Stomach (tissue), 19 donors: Measurements from ENCODE around the gene RAB5IF. TPM values are rescaled to one million over a fixed set of nuclear protein-coding genes. Genes with fewer than 3 reads are reported as not detected.
A peak's percentile ranks its signal among the peaks of the same experiment; 100 is the strongest.
"Not testable (repeated sequence)": the region's sequence is repeated elsewhere in the genome, so short reads cannot be mapped to it uniquely, and the experiment has no call there.

Experiments used
- DNase-seq, 2 donors: peaks; one replicate each; pipeline versions ENCODE4 v3.0.0 to v3.0.0-alpha.2; 2013 to 2019
- H3K27ac ChIP-seq, 5 donors: fragments of 200-600 bp in 4 of 5; sonication (generic) in 4 of 5; one replicate each; pipeline ENCODE4 v1.5.1; 2013 to 2019; ENCODE audit warnings: mild to moderate bottlenecking in 1 of 5, moderate library complexity in 1 of 5
- H3K27me3 ChIP-seq, 3 donors: fragments of 200-600 bp; sonication (generic); one replicate each; pipeline ENCODE4 v1.5.1; 2017 to 2019; ENCODE audit warnings: mixed run types in 1 of 3
- H3K36me3 ChIP-seq, 4 donors: fragments of 200-600 bp; sonication (generic); 1 replicate in 3 of 4; 2 replicates in 1 of 4; pipeline ENCODE4 v1.5.1; 2016 to 2019
- H3K4me1 ChIP-seq, 4 donors: fragments of 200-600 bp; sonication (generic); one replicate each; pipeline ENCODE4 v1.5.1; 2016 to 2019
- H3K4me3 ChIP-seq, 4 donors: fragments of 200-600 bp; sonication (generic) in 3 of 4; one replicate each; pipeline ENCODE4 v1.5.1; 2016 to 2019; ENCODE audit warnings: mild to moderate bottlenecking in 1 of 4
- H3K9me3 ChIP-seq, 4 donors: fragments of 200-600 bp; sonication (generic); one replicate each; pipeline ENCODE4 v1.5.1; 2016 to 2019
- EP300 ChIP-seq: sonication (generic); formaldehyde crosslinking; IDR thresholded peaks from one replicate; pipeline ENCODE4 v1.6.1; 2017; ENCODE audit warnings: antibody characterized with exemption
- POLR2A ChIP-seq, 4 donors: fragments of 450-650 bp; IDR thresholded peaks; one replicate each; pipeline ENCODE4 v1.6.1; 2016; ENCODE audit warnings: antibody characterized with exemption in 4 of 4, control low read depth in 2 of 4, mild to moderate bottlenecking in 1 of 4, moderate library complexity in 1 of 4
- POLR2AphosphoS5 ChIP-seq, 3 donors: sonication (generic); formaldehyde crosslinking; IDR thresholded peaks; one replicate each; pipeline ENCODE4 v1.6.1; 2016; ENCODE audit warnings: antibody characterized with exemption in 3 of 3
- WGBS, 5 donors: extraction: QIAGEN DNeasy Blood & Tissue Kit in 3 of 5; methylation state at CpG; one replicate each; pipeline versions ENCODE4 v1.1.5 to v1.1.7; 2013 to 2018; 5-methylcytosine and 5-hydroxymethylcytosine counted together
- intact Hi-C: fragments of 100-400 bp; cut with DNase I; formaldehyde crosslinking; loops from one replicate; pipeline ENCODE4 v1.15.1; 2023; ENCODE audit warnings: low total_unique reads
- long read RNA-seq, 10 donors: transcript quantifications; one replicate each; lab custom pipeline, GENCODE V29; 2026
- polyA plus RNA-seq, 3 donors: library from polyadenylated mRNA; stranded (reverse); fragments of 200-250 nt; gene quantifications; one replicate each; pipeline ENCODE4 v1.2.3, GENCODE V29; 2013
- total RNA-seq, 5 donors: library from RNA; depleted of rRNA; stranded (reverse); fragments of >200 nt; gene quantifications; one replicate each; pipeline versions ENCODE4 v1.1.0 to v1.2.3, GENCODE V29; 2014 to 2016
- TF ChIP-seq, protein P1 (sequence below), 7 experiments: fragments of 450-650 bp in 4 of 7; fragments of 200-600 bp in 3 of 7; sonication (generic) in 3 of 7; IDR thresholded peaks; one replicate each; pipeline ENCODE4 v1.5.1; 2016 to 2019; ENCODE audit warnings: antibody characterized with exemption in 7 of 7, control low read depth in 2 of 7, mild to moderate bottlenecking in 1 of 7
- donor health status: healthy with polysubstance abuse.
- donor health status: Bipolar disorder and iron deficiency.
- donor health status: healthy.

RAB5IF gene
- total RNA-seq (100 to 1,000 TPM in 2 of 5 donors, 10 to 100 TPM in 3; 35.0 to 136 (median 96.4) TPM), polyA plus RNA-seq (100 to 1,000 TPM in 1 of 3 donors, 10 to 100 TPM in 2; 76.8 to 113 (median 84.6) TPM)
- long read RNA-seq, donor 1, transcript RAB5IF-202 (4 exons, 1,114 nt), result major isoform, 10 of 16 reads
- long read RNA-seq, donor 1, partial matches to known transcripts, result 5 of 16 reads
- long read RNA-seq, donor 1, other reads (novel, unspliced or antisense), result 0 of 16 reads
- long read RNA-seq, donor 2, transcript RAB5IF-202 (4 exons, 1,114 nt), result major isoform, 26 of 29 reads
- long read RNA-seq, donor 2, partial matches to known transcripts, result 0 of 29 reads
- long read RNA-seq, donor 2, other reads (novel, unspliced or antisense), result 0 of 29 reads
- long read RNA-seq, donor 3, transcript RAB5IF-202 (4 exons, 1,114 nt), result major isoform, 11 of 11 reads
- long read RNA-seq, donor 3, partial matches to known transcripts, result 0 of 11 reads
- long read RNA-seq, donor 3, other reads (novel, unspliced or antisense), result 0 of 11 reads
- long read RNA-seq, donor 4, partial matches to known transcripts, result 0 of 3 reads
- long read RNA-seq, donor 4, other reads (novel, unspliced or antisense), result 0 of 3 reads
- long read RNA-seq, donor 5, transcript RAB5IF-202 (4 exons, 1,114 nt), result major isoform, 22 of 25 reads
- long read RNA-seq, donor 5, partial matches to known transcripts, result 0 of 25 reads
- long read RNA-seq, donor 5, other reads (novel, unspliced or antisense), result 0 of 25 reads
- long read RNA-seq, donor 6, transcript RAB5IF-202 (4 exons, 1,114 nt), result major isoform, 62 of 72 reads
- long read RNA-seq, donor 6, partial matches to known transcripts, result 5 of 72 reads
- long read RNA-seq, donor 6, other reads (novel, unspliced or antisense), result 0 of 72 reads
- long read RNA-seq, donor 7, transcript RAB5IF-202 (4 exons, 1,114 nt), result major isoform, 32 of 54 reads
- long read RNA-seq, donor 7, partial matches to known transcripts, result 14 of 54 reads
- long read RNA-seq, donor 7, other reads (novel, unspliced or antisense), result 0 of 54 reads
- long read RNA-seq, donor 8, transcript RAB5IF-202 (4 exons, 1,114 nt), result major isoform, 31 of 33 reads
- long read RNA-seq, donor 8, partial matches to known transcripts, result 0 of 33 reads
- long read RNA-seq, donor 8, other reads (novel, unspliced or antisense), result 0 of 33 reads
- long read RNA-seq, donor 9, transcript RAB5IF-202 (4 exons, 1,114 nt), result major isoform, 29 of 52 reads
- long read RNA-seq, donor 9, partial matches to known transcripts, result 21 of 52 reads
- long read RNA-seq, donor 9, other reads (novel, unspliced or antisense), result 0 of 52 reads
- long read RNA-seq, donor 10, transcript RAB5IF-202 (4 exons, 1,114 nt), result major isoform, 9 of 9 reads
- long read RNA-seq, donor 10, partial matches to known transcripts, result 0 of 9 reads
- long read RNA-seq, donor 10, other reads (novel, unspliced or antisense), result 0 of 9 reads

- WGBS, 5 donors, result 0 to 1% (median 0%) methylated on average over 17 to 90 of the region's 90 CpGs
- Histone ChIP-seq H3K27me3 (no peaks in the 10 kb centered on the region), H3K9me3 (no peaks in the 10 kb centered on the region), H3K36me3 (peaks cover 27 to 30% (median 30%) of the 10 kb centered on the region in 4 donors), H3K4me3 (peak within 1 kb of the TSS; percentile 88 to 100 (median 94)), H3K4me1 (peaks cover 21 to 30% (median 24%) of the 10 kb centered on the region in 4 donors), H3K27ac (peak within 1 kb of the TSS; percentile 91 to 97 (median 95))
- peak; percentile 89 to 98 (median 90) for TF ChIP-seq POLR2AphosphoS5 (IDR thresholded peaks at IDR 0.05)
- peak in 1 of 4 donors; percentile 40 for TF ChIP-seq POLR2A (IDR thresholded peaks at IDR 0.05)
- TF ChIP-seq, protein P1, sequence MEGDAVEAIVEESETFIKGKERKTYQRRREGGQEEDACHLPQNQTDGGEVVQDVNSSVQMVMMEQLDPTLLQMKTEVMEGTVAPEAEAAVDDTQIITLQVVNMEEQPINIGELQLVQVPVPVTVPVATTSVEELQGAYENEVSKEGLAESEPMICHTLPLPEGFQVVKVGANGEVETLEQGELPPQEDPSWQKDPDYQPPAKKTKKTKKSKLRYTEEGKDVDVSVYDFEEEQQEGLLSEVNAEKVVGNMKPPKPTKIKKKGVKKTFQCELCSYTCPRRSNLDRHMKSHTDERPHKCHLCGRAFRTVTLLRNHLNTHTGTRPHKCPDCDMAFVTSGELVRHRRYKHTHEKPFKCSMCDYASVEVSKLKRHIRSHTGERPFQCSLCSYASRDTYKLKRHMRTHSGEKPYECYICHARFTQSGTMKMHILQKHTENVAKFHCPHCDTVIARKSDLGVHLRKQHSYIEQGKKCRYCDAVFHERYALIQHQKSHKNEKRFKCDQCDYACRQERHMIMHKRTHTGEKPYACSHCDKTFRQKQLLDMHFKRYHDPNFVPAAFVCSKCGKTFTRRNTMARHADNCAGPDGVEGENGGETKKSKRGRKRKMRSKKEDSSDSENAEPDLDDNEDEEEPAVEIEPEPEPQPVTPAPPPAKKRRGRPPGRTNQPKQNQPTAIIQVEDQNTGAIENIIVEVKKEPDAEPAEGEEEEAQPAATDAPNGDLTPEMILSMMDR (IDR thresholded peaks at IDR 0.05), result peak in 5 of 7 experiments; percentile 72 to 99 (median 93)
- peak; percentile 5 for TF ChIP-seq EP300
- DNase-seq, result peak; percentile 100
- intact Hi-C loops, result loop anchor here (10.0 kb wide), 1 partner anchor 51 kb away; no protein-coding TSS in a partner anchor
These were observed at the start of gene RAB5IF for GRCh38 chr20:36605399-36606157. Gene RAB5IF, plus strand, starts transcription at chr20:36605779. Its CDS starts 173 bp downstream, at chr20:36605952.

- TF ChIP-seq POLR2AphosphoS5 (IDR thresholded peaks at IDR 0.05) (no peak), EP300 (no peak), POLR2A (IDR thresholded peaks at IDR 0.05) (no peak)
- TF ChIP-seq, protein P1 (IDR thresholded peaks at IDR 0.05), result no peak
These were observed 42.9 kb upstream of the RAB5IF start for GRCh38 chr20:36562724-36563123.

GRCh38 chr20:36563374-36563773 is 42.2 kb upstream of the RAB5IF start:
- WGBS, 5 donors, result 64 to 100% (median 92%) methylated on average over 1 of the region's 1 CpG
- intact Hi-C loops, result no loop called here
- Histone ChIP-seq H3K36me3 (no peaks in the 10 kb centered on the region), H3K4me1 (no peaks in the 10 kb centered on the region), H3K27ac (no peak overlapping the region), H3K9me3 (peaks cover 0 to 11% (median 2%) of the 10 kb centered on the region in 4 donors), H3K4me3 (no peak overlapping the region), H3K27me3 (no peaks in the 10 kb centered on the region)
- no peak for DNase-seq
- TF ChIP-seq POLR2AphosphoS5 (IDR thresholded peaks at IDR 0.05) (no peak), POLR2A (IDR thresholded peaks at IDR 0.05) (no peak), EP300 (no peak)
- TF ChIP-seq, protein P1 (IDR thresholded peaks at IDR 0.05), result no peak

More at GRCh38 chr20:36562724-36563123, 42.9 kb upstream of the RAB5IF start:
- peaks cover 0 to 11% (median 2%) of the 10 kb centered on the region in 4 donors for H3K9me3 ChIP-seq
- no peak overlapping the region for H3K27ac ChIP-seq
- H3K36me3 ChIP-seq, result no peaks in the 10 kb centered on the region
- DNase-seq, result no peak
- intact Hi-C loops, result no loop called here
- H3K4me1 ChIP-seq, result no peaks in the 10 kb centered on the region
- H3K27me3 ChIP-seq, result no peaks in the 10 kb centered on the region
- no peak overlapping the region for H3K4me3 ChIP-seq
- WGBS, 5 donors, result 75 to 96% (median 82%) methylated on average over 2 of the region's 2 CpGs

GRCh38 chr20:36564078-36564725 is 41.4 kb upstream of the RAB5IF start:
- H3K36me3 ChIP-seq, H3K4me1 ChIP-seq, intact Hi-C loops, DNase-seq, H3K4me3 ChIP-seq, H3K27ac ChIP-seq, H3K27me3 ChIP-seq: not testable (repeated sequence)
- WGBS, 5 donors, result 83 to 92% (median 90%) methylated on average over 11 to 13 of the region's 13 CpGs
- peaks cover 0 to 11% (median 2%) of the 10 kb centered on the region in 4 donors for H3K9me3 ChIP-seq

DNA sequence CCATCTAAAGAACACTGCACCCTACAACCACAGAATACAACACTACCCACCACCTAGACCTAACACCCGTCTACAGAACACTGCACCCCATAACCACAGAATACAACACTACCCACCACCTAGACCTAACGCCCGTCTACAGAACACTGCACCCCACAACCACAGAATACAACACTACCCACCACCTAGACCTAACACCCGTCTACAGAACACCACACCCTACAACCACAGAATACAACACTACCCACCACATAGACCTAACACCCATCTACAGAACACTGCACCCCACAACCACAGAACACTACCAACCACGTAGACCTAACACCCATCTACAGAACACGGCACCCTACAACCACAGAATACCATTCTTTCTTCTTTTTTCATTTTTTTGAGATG is 40.9 kb upstream of the RAB5IF start:
- H3K4me3 ChIP-seq, H3K36me3 ChIP-seq, H3K27me3 ChIP-seq, H3K27ac ChIP-seq, DNase-seq, H3K4me1 ChIP-seq, intact Hi-C loops: not testable (repeated sequence)
- peaks cover 0 to 11% (median 2%) of the 10 kb centered on the region in 4 donors for H3K9me3 ChIP-seq
- WGBS, 5 donors, result 73 to 94% (median 87%) methylated on average over 6 of the region's 6 CpGs
